ENCODE data around the gene UPK2. TPM values are rescaled to one million over a fixed set of nuclear protein-coding genes. Genes with fewer than 3 reads are reported as not detected.

Gene UPK2
- total RNA-seq, 1 donor from 2014 or later, result not detected

DNA sequence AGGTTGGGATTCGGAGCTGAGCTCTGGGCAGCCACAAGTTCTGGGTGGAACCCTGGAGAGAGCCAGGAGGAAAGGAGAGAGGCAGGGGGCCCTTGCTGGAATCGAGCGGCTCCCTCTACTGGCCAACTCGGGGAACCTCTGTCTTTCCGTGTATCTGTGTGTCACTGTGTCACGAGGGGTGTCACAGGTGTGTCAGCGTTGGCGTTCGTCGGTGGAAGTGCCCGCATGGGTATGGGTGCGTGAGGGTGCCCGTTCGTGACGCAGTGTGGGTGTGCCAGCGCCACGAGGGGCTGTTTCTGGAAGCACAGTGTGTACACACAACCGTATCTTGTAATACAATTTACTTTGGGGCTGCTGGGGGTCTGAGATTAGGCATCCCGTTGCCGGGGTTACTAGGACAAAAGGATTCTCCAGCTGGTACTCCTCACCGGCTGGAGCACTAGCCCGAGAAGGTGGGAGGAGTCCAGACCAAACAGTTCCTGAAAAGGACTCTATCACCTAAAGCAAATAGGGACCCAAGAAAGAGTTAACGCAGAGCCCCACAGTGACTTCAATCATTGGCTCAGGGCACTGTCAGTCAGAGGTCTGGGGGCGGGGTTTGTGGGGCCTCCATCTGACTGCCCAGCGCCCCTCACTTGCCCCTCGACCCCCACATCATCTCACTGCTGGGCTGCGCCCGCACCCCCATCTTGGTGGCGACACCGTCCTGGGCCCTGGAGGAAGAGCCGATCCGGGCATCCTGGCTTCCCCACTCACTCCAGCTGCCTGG, 27.8 kb upstream of the UPK2 start:
- peak; percentile 93 for DNase-seq (ENCODE audit: low spot score)
- Mint-ChIP-seq H3K36me3 (ENCODE audit: low read depth, unreplicated experiment) (peaks cover 3% of the 10 kb centered on the region), H3K27me3 (ENCODE audit: unreplicated experiment) (peaks cover 15% of the 10 kb centered on the region), H3K9me3 (ENCODE audit: unreplicated experiment) (no peaks in the 10 kb centered on the region), H3K27ac (ENCODE audit: unreplicated experiment) (peak overlapping the region; percentile 82), H3K4me3 (ENCODE audit: unreplicated experiment) (peak overlapping the region; percentile 97), H3K4me1 (ENCODE audit: unreplicated experiment) (peaks cover 39% of the 10 kb centered on the region)
- TF ChIP-seq, protein P1, sequence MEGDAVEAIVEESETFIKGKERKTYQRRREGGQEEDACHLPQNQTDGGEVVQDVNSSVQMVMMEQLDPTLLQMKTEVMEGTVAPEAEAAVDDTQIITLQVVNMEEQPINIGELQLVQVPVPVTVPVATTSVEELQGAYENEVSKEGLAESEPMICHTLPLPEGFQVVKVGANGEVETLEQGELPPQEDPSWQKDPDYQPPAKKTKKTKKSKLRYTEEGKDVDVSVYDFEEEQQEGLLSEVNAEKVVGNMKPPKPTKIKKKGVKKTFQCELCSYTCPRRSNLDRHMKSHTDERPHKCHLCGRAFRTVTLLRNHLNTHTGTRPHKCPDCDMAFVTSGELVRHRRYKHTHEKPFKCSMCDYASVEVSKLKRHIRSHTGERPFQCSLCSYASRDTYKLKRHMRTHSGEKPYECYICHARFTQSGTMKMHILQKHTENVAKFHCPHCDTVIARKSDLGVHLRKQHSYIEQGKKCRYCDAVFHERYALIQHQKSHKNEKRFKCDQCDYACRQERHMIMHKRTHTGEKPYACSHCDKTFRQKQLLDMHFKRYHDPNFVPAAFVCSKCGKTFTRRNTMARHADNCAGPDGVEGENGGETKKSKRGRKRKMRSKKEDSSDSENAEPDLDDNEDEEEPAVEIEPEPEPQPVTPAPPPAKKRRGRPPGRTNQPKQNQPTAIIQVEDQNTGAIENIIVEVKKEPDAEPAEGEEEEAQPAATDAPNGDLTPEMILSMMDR (IDR thresholded peaks at IDR 0.05; ENCODE audit: unreplicated experiment), result peak; percentile 87

DNA sequence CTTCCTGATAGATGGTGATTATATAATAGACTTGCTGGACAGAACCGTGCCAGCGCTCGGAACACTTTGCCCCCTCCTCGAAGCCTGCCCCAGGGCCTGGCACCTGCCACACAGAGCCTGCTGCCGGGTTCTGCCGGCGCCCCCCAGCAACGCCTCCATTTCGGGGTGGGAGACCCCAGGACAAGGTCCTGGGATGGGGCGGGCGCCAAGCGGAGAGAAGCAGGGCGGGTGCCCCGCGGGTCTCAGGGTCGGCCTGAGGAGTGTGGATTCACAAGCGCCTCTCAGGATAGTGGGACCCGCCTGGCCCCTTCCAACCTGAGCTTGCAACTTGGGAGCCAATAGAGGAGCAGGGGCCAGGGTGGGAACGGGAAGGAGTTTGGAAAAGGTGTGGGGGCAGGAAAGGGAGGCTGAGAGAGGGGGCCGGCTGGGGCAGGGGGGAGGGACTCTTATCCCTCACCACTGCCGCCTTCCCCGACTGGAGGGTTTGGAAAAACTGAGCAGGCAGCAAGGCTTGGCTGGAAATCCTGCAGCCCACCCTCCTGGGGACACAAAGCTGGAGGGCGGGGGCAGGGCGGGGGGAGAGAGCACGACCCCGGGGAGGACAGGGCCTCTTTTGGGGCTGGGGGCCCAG, 27.1 kb upstream of the UPK2 start:
- peak overlapping the region; percentile 97 for H3K4me3 Mint-ChIP-seq (ENCODE audit: unreplicated experiment)
- TF ChIP-seq, protein P1 (IDR thresholded peaks at IDR 0.05; ENCODE audit: unreplicated experiment), result no peak
- peaks cover 3% of the 10 kb centered on the region for H3K36me3 Mint-ChIP-seq (ENCODE audit: low read depth, unreplicated experiment)
- DNase-seq (ENCODE audit: low spot score), result peak; percentile 63
- peaks cover 33% of the 10 kb centered on the region for H3K4me1 Mint-ChIP-seq (ENCODE audit: unreplicated experiment)
- H3K9me3 Mint-ChIP-seq (ENCODE audit: unreplicated experiment), result no peaks in the 10 kb centered on the region
- H3K27ac Mint-ChIP-seq (ENCODE audit: unreplicated experiment), result no peak overlapping the region
- H3K27me3 Mint-ChIP-seq (ENCODE audit: unreplicated experiment), result peaks cover 15% of the 10 kb centered on the region

DNA sequence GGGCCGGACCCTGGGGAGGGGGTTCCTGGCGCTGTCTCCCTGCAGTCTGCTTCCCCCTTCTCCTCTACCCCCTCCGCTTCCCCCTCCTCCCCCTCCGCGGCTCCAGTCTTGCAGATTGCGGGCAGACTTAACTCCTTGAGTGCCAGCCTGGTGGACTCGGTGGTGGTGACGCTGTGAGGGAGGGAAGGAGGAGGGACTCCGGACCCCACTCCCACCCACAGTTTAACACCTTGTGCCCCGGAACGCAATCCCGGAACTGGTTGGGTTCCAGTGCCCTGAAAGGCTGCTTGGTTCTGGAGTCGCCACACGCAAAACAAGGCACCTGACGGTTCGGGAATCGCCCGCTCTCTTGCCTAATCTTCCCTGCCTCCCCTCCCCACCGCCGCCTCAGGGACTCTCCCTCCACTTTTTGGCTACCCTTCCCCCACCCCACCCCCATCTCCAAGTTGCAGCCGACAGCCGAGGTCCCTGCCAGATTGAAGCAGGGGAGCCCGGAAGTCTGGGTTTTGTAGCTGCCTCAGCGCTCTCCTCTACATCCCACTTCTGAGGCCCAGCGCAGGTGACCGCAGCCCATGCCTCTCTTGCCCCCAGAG, 26.5 kb upstream of the UPK2 start:
- H3K27ac Mint-ChIP-seq (ENCODE audit: unreplicated experiment), result no peak overlapping the region
- peaks cover 27% of the 10 kb centered on the region for H3K4me1 Mint-ChIP-seq (ENCODE audit: unreplicated experiment)
- peaks cover 10% of the 10 kb centered on the region for H3K27me3 Mint-ChIP-seq (ENCODE audit: unreplicated experiment)
- peak overlapping the region; percentile 81 for H3K4me3 Mint-ChIP-seq (ENCODE audit: unreplicated experiment)
- TF ChIP-seq, protein P1 (IDR thresholded peaks at IDR 0.05; ENCODE audit: unreplicated experiment), result no peak
- H3K36me3 Mint-ChIP-seq (ENCODE audit: low read depth, unreplicated experiment), result peaks cover 3% of the 10 kb centered on the region
- no peaks in the 10 kb centered on the region for H3K9me3 Mint-ChIP-seq (ENCODE audit: unreplicated experiment)
- DNase-seq (ENCODE audit: low spot score), result peak; percentile 71

DNA sequence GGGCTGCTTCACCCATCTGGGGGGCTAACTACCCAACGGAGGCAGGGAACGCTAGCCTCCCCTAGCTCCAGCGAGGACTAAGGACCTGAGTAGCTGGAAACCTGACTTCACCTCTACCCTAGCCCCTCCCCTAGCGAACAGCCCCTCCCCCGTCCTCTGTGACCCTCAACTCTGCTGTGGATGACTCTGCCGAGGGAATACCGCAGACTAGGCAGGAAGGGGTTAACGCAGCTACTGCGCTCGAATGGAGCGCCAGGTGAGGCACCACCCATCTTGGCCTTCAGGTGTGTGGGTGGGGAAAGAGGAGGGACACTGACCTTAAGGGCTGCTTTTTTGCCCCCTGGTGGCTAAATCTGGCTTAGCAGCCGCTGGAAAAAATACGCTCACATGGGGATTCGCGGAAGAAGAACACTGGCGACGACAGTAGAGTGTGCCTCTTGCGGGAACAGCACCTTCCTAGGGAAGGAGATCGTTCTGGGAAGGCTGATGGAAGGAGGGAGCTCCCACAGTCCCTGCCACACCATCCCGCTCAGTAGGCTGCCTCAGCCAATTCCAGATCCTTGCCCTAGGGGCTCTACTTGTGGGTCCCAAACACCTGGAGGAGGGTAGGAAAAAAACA, 25.9 kb upstream of the UPK2 start:
- Mint-ChIP-seq H3K27me3 (ENCODE audit: unreplicated experiment) (peaks cover 10% of the 10 kb centered on the region), H3K9me3 (ENCODE audit: unreplicated experiment) (no peaks in the 10 kb centered on the region), H3K4me3 (ENCODE audit: unreplicated experiment) (peak overlapping the region; percentile 81), H3K4me1 (ENCODE audit: unreplicated experiment) (peaks cover 26% of the 10 kb centered on the region), H3K27ac (ENCODE audit: unreplicated experiment) (no peak overlapping the region), H3K36me3 (ENCODE audit: low read depth, unreplicated experiment) (peaks cover 3% of the 10 kb centered on the region)
- TF ChIP-seq, protein P1 (IDR thresholded peaks at IDR 0.05; ENCODE audit: unreplicated experiment), result peak; percentile 97
- peak; percentile 83 for DNase-seq (ENCODE audit: low spot score)

Measured in endothelial cell (in vitro differentiated cells).